H9 (cell line): ENCODE results near the gene IRS2. TPM values are rescaled to one million over a fixed set of nuclear protein-coding genes. Genes with fewer than 3 reads are reported as not detected.

ENCODE experiments used
- DNase-seq: peaks from one replicate; pipeline ENCODE4 v3.0.0-alpha.2; 2017
- H2AFZ ChIP-seq: one replicate; pipeline ENCODE4 v1.6.1; 2013; ENCODE audit warnings: mild to moderate bottlenecking, low read length, control low read depth, moderate library complexity
- H2AK5ac ChIP-seq: 2 replicates; pipeline ENCODE4 v1.6.1; 2013; ENCODE audit warnings: low read length, control low read depth, mixed read lengths; ENCODE audit not compliant: insufficient read length
- H2BK120ac ChIP-seq: one replicate; pipeline ENCODE4 v1.6.1; 2013; ENCODE audit warnings: low read depth, mild to moderate bottlenecking, low read length, control low read depth, inconsistent platforms; ENCODE audit not compliant: poor library complexity, severe bottlenecking
- H2BK12ac ChIP-seq: 2 replicates; pipeline ENCODE4 v1.6.1; 2013; ENCODE audit warnings: low read length, control low read depth, mixed read lengths, low read depth; ENCODE audit not compliant: insufficient read length
- H2BK15ac ChIP-seq: 2 replicates; pipeline ENCODE4 v1.6.1; 2013; ENCODE audit warnings: low read depth, low read length, control low read depth
- H2BK20ac ChIP-seq: one replicate; pipeline ENCODE4 v1.6.1; 2013; ENCODE audit warnings: low read depth, mild to moderate bottlenecking, low read length, control low read depth, inconsistent platforms; ENCODE audit not compliant: poor library complexity, severe bottlenecking
- H2BK5ac ChIP-seq: 2 replicates; pipeline ENCODE4 v1.6.1; 2013; ENCODE audit warnings: low read length, control low read depth, mixed read lengths; ENCODE audit not compliant: insufficient read length
- H3K14ac ChIP-seq: 2 replicates; pipeline ENCODE4 v1.6.1; 2013; ENCODE audit warnings: low read length, control low read depth; ENCODE audit not compliant: insufficient read depth
- H3K18ac ChIP-seq: 2 replicates; pipeline ENCODE4 v1.6.1; 2013; ENCODE audit warnings: low read depth, mild to moderate bottlenecking, mixed read lengths, low read length, control low read depth; ENCODE audit not compliant: insufficient read length
- H3K23ac ChIP-seq: 2 replicates; pipeline ENCODE4 v1.6.1; 2013; ENCODE audit warnings: low read length, control low read depth, mixed read lengths, low read depth; ENCODE audit not compliant: insufficient read length
- H3K23me2 ChIP-seq: 2 replicates; pipeline ENCODE4 v1.6.1; 2013; ENCODE audit warnings: low read depth, mild to moderate bottlenecking, mixed read lengths, low read length, control low read depth; ENCODE audit not compliant: insufficient read length, poor library complexity, severe bottlenecking
- H3K27ac ChIP-seq: 2 replicates; pipeline ENCODE4 v1.5.1; 2013; ENCODE audit warnings: low read length, control low read depth, mixed read lengths, low read depth; ENCODE audit not compliant: insufficient read length
- H3K27me3 ChIP-seq: 2 replicates; pipeline ENCODE4 v1.6.1; 2013; ENCODE audit warnings: low read length, control low read depth, inconsistent platforms; ENCODE audit not compliant: insufficient read depth
- H3K4ac ChIP-seq: 2 replicates; pipeline ENCODE4 v1.6.1; 2013; ENCODE audit warnings: low read depth, mild to moderate bottlenecking, control low read depth, inconsistent platforms, low read length, moderate library complexity
- H3K4me1 ChIP-seq: 2 replicates; pipeline ENCODE4 v1.6.1; 2013; ENCODE audit warnings: low read length, control low read depth, inconsistent platforms; ENCODE audit not compliant: insufficient read depth
- H3K4me2 ChIP-seq: 2 replicates; pipeline ENCODE4 v1.6.1; 2013; ENCODE audit warnings: low read length, control low read depth, mixed read lengths; ENCODE audit not compliant: insufficient read length, insufficient read depth
- H3K56ac ChIP-seq: 2 replicates; pipeline ENCODE4 v1.6.1; 2013; ENCODE audit warnings: low read depth, mild to moderate bottlenecking, mixed read lengths, low read length, control low read depth; ENCODE audit not compliant: insufficient read length
- H3K79me1 ChIP-seq: 2 replicates; pipeline ENCODE4 v1.6.1; 2013; ENCODE audit warnings: low read depth, mild to moderate bottlenecking, moderate library complexity, low read length, control low read depth, inconsistent platforms; ENCODE audit not compliant: insufficient read depth, poor library complexity, severe bottlenecking
- H3K79me2 ChIP-seq: 2 replicates; pipeline ENCODE4 v1.6.1; 2013; ENCODE audit warnings: low read length, control low read depth, inconsistent platforms; ENCODE audit not compliant: insufficient read depth
- H3K9ac ChIP-seq: 2 replicates; pipeline ENCODE4 v1.6.1; 2013; ENCODE audit warnings: low read length, control low read depth, mixed read lengths; ENCODE audit not compliant: insufficient read length; ENCODE audit errors: extremely low read depth
- H3K9me3 ChIP-seq: one replicate; pipeline ENCODE4 v1.6.1; 2013; ENCODE audit warnings: low read depth, low read length, inconsistent platforms; ENCODE audit not compliant: control insufficient read depth
- H3T11ph ChIP-seq: one replicate; pipeline ENCODE4 v1.6.1; 2013; ENCODE audit warnings: mild to moderate bottlenecking, low read length, control low read depth, inconsistent platforms
- H4K20me1 ChIP-seq: one replicate; pipeline ENCODE4 v1.6.1; 2013; ENCODE audit not compliant: control insufficient read depth, insufficient read length, insufficient read depth
- H4K5ac ChIP-seq: 2 replicates; pipeline ENCODE4 v1.6.1; 2013; ENCODE audit warnings: low read depth, mild to moderate bottlenecking, mixed read lengths, low read length, control low read depth; ENCODE audit not compliant: insufficient read length
- H4K8ac ChIP-seq: replicated peaks from 2 replicates; pipeline ENCODE4 v1.6.1; 2013; ENCODE audit warnings: low read length, control low read depth, mixed read lengths, low read depth; ENCODE audit not compliant: insufficient read length
- H4K91ac ChIP-seq: 2 replicates; pipeline ENCODE4 v1.6.1; 2013; ENCODE audit warnings: low read depth, mild to moderate bottlenecking, moderate library complexity, mixed read lengths, low read length, control low read depth; ENCODE audit not compliant: insufficient read length
- H3K27ac Mint-ChIP-seq, 3 experiments: 2 replicates in 2 of 3; 3 replicates in 1 of 3; pipeline ENCODE4 v1.8.0; 2020 to 2021; ENCODE audit warnings: mixed read lengths in 3 of 3, mild to moderate bottlenecking in 1 of 3, moderate library complexity in 1 of 3
- H3K27me3 Mint-ChIP-seq: 2 replicates; pipeline ENCODE4 v1.8.0; 2021; ENCODE audit warnings: low read depth, mild to moderate bottlenecking, moderate library complexity, mixed read lengths
- H3K36me3 Mint-ChIP-seq, 3 experiments: 2 replicates in 2 of 3; 3 replicates in 1 of 3; pipeline ENCODE4 v1.8.0; 2020 to 2021; ENCODE audit warnings: low read depth in 3 of 3, mixed read lengths in 3 of 3; ENCODE audit not compliant: insufficient read depth in 1 of 3
- H3K4me1 Mint-ChIP-seq, 2 experiments: 2 replicates each; pipeline ENCODE4 v1.8.0; 2020; ENCODE audit warnings: mixed read lengths in 2 of 2
- H3K4me3 Mint-ChIP-seq, 2 experiments: 2 replicates in 1 of 2; 3 replicates in 1 of 2; pipeline ENCODE4 v1.8.0; 2020 to 2021; ENCODE audit warnings: mild to moderate bottlenecking in 2 of 2, mixed read lengths in 2 of 2, moderate library complexity in 1 of 2
- H3K9me3 Mint-ChIP-seq, 2 experiments: 2 replicates in 1 of 2; 3 replicates in 1 of 2; pipeline ENCODE4 v1.8.0; 2020; ENCODE audit warnings: mild to moderate bottlenecking in 2 of 2, mixed read lengths in 2 of 2, moderate library complexity in 1 of 2
- CTCF ChIP-seq: fragments of 200-600 bp; sonication (generic); conservative IDR thresholded peaks from 3 replicates; pipeline ENCODE4 v1.8.0; 2021; ENCODE audit warnings: antibody characterized with exemption, mild to moderate bottlenecking
- WGBS: extraction: QIAGEN DNeasy Blood & Tissue Kit; methylation state at CpG from one replicate; pipeline ENCODE4 v1.1.7; 2013; ENCODE audit warnings: missing lambda C conversion rate, low lambda C conversion rate, mixed read lengths; ENCODE audit not compliant: insufficient read length; ENCODE audit errors: extremely low coverage; 5-methylcytosine and 5-hydroxymethylcytosine counted together
- total RNA-seq: library from RNA; stranded (reverse); gene quantifications from 2 replicates; pipeline ENCODE4 v1.2.1, GENCODE V29; 2021

IRS2 gene
- total RNA-seq, 1 experiment from 2014 or later: 10.1 TPM

GRCh38 chr13:109778102-109778542, 8.3 kb downstream of the IRS2 start:
- Histone ChIP-seq H4K91ac (no peak overlapping the region), H3K27me3 (no peaks in the 10 kb centered on the region), H2BK120ac (no peak overlapping the region), H2BK20ac (no peak overlapping the region), H2BK15ac (no peak overlapping the region), H4K20me1 (no peaks in the 10 kb centered on the region), H3K4ac (no peak overlapping the region), H3K9me3 (no peaks in the 10 kb centered on the region), H3K23ac (no peak overlapping the region), H3K23me2 (no peaks in the 10 kb centered on the region), H3K79me2 (peaks cover 7% of the 10 kb centered on the region; the same call in 1 of the 2 replicates), H4K5ac (no peak overlapping the region), H2AK5ac (no peak overlapping the region), H4K8ac (no peak overlapping the region), H3K79me1 (peaks cover 3% of the 10 kb centered on the region), H2AFZ (no peak overlapping the region), H3K18ac (no peak overlapping the region), H3K9ac (no peak overlapping the region), H3K14ac (no peak overlapping the region), H2BK5ac (no peak overlapping the region), H3K4me2 (no peak overlapping the region), H3T11ph (no peak overlapping the region), H3K4me1 (peaks cover 9% of the 10 kb centered on the region; the same call in 1 of the 2 replicates), H3K56ac (no peak overlapping the region), H3K27ac (no peak overlapping the region), H2BK12ac (no peak overlapping the region)
- H3K27me3 Mint-ChIP-seq: no peaks in the 10 kb centered on the region
- peaks cover 34 to 38% of the 10 kb centered on the region in 2 experiments for H3K4me1 Mint-ChIP-seq
- H3K4me3 Mint-ChIP-seq: no peak overlapping the region
- WGBS: no CpG with 5 or more reads among the region's 6 CpGs
- no peak for DNase-seq
- H3K27ac Mint-ChIP-seq: no peak overlapping the region
- TF ChIP-seq CTCF: no peak
- H3K9me3 Mint-ChIP-seq: no peaks in the 10 kb centered on the region
- peaks cover 14 to 32% (median 17%) of the 10 kb centered on the region in 3 experiments for H3K36me3 Mint-ChIP-seq
